HG03175 (cell line): ENCODE measurements around the gene SIN3A.
A peak's percentile ranks its signal among the peaks of the same experiment; 100 is the strongest.
"Not testable (repeated sequence)": the region's sequence is repeated elsewhere in the genome, so short reads cannot be mapped to it uniquely, and the experiment has no call there.

Experiments
- ATAC-seq: cut with Tn5 transposase; IDR thresholded peaks from one replicate; pipeline ENCODE4 v1.9.1; 2021; ENCODE audit warnings: mild to moderate bottlenecking, moderate library complexity; ENCODE audit not compliant: unreplicated experiment

SIN3A gene

GRCh38 chr15:75450307-75451201 lies 936 bp downstream of the SIN3A start:
- ATAC-seq = peak; percentile 26

- ATAC-seq = no peak
Measured at GRCh38 chr15:75449585-75450306, 1.7 kb downstream of the SIN3A start.

- ATAC-seq = not testable (repeated sequence)
Measured at GRCh38 chr15:75448171-75448570, 3.3 kb downstream of the SIN3A start.

GRCh38 chr15:75446151-75446550 lies 5.3 kb downstream of the SIN3A start:
- ATAC-seq = no peak

GRCh38 chr15:75445324-75445723 lies 6.2 kb downstream of the SIN3A start:
- not testable (repeated sequence) for ATAC-seq

- not testable (repeated sequence) for ATAC-seq
Measured at GRCh38 chr15:75443972-75444453, 7.5 kb downstream of the SIN3A start.

- no peak for ATAC-seq
Measured at GRCh38 chr15:75437721-75438120, 13.8 kb downstream of the SIN3A start.

GRCh38 chr15:75436881-75437280 lies 14.6 kb downstream of the SIN3A start:
- no peak for ATAC-seq

GRCh38 chr15:75431682-75432081 lies 19.8 kb downstream of the SIN3A start:
- no peak for ATAC-seq

- no peak for ATAC-seq
Measured at GRCh38 chr15:75431270-75431669, 20.2 kb downstream of the SIN3A start.

GRCh38 chr15:75430259-75430658 lies 21.2 kb downstream of the SIN3A start:
- ATAC-seq = no peak

GRCh38 chr15:75428152-75428551 lies 23.3 kb downstream of the SIN3A start:
- ATAC-seq = no peak

GRCh38 chr15:75425966-75426500 lies 25.5 kb downstream of the SIN3A start:
- ATAC-seq = no peak

- no peak for ATAC-seq
Measured at GRCh38 chr15:75422554-75422953, 28.9 kb downstream of the SIN3A start.

GRCh38 chr15:75420698-75421097 lies 30.8 kb downstream of the SIN3A start:
- ATAC-seq = no peak

- ATAC-seq = no peak
Measured at GRCh38 chr15:75416584-75416983, 34.9 kb downstream of the SIN3A start.

GRCh38 chr15:75410196-75410595 lies 41.3 kb downstream of the SIN3A start:
- ATAC-seq = no peak

GRCh38 chr15:75407083-75407482 lies 44.4 kb downstream of the SIN3A start:
- ATAC-seq = no peak

GRCh38 chr15:75403892-75404291 lies 47.6 kb downstream of the SIN3A start:
- no peak for ATAC-seq

GRCh38 chr15:75397494-75397893 lies 54.0 kb downstream of the SIN3A start:
- ATAC-seq = no peak

- ATAC-seq = no peak
Measured at GRCh38 chr15:75389791-75390382, 61.6 kb downstream of the SIN3A start.
